OCI-LY3 (cell line): ENCODE results near the gene PTTG2.

ENCODE experiments used
- H2AFZ ChIP-seq: fragments of 200-600, 300-600 bp; shearing (Covaris generic); 2 replicates; pipeline ENCODE4 v1.6.0; 2014; ENCODE audit warnings: antibody characterized with exemption, low read depth, low read length
- H3K27ac ChIP-seq: fragments of 200-600, 300-600 bp; sonication (generic); 2 replicates; pipeline ENCODE4 v1.5.1; 2014; ENCODE audit warnings: mild to moderate bottlenecking, low read length, moderate library complexity, mixed read lengths
- H3K27me3 ChIP-seq: fragments of 200-600, 300-600 bp; sonication (generic); 2 replicates; pipeline ENCODE4 v1.6.1; 2014; ENCODE audit warnings: low read depth, low read length, mixed read lengths
- H3K36me3 ChIP-seq: fragments of 200-600, 300-600 bp; sonication (generic); replicated peaks from 2 replicates; pipeline ENCODE3; 2014; ENCODE audit warnings: low read depth, low read length, mixed read lengths
- H3K4me1 ChIP-seq: fragments of 300-600, 200-600 bp; sonication (generic); 2 replicates; pipeline ENCODE4 v1.6.1; 2014; ENCODE audit warnings: low read length, mixed read lengths
- H3K4me2 ChIP-seq: fragments of 200-600, 300-600 bp; sonication (generic); 2 replicates; pipeline ENCODE4 v1.6.1; 2014; ENCODE audit warnings: low read length, mixed read lengths
- H3K4me3 ChIP-seq: fragments of 300-600, 200-600 bp; sonication (generic); 2 replicates; pipeline ENCODE4 v1.5.1; 2014; ENCODE audit warnings: antibody characterized with exemption, mild to moderate bottlenecking, low read length, moderate library complexity
- H3K79me2 ChIP-seq: fragments of 300-600, 200-600 bp; shearing (Covaris generic); 2 replicates; pipeline ENCODE4 v1.6.1; 2014; ENCODE audit warnings: mild to moderate bottlenecking, low read length, mixed read lengths
- H3K9ac ChIP-seq: fragments of 300-600, 200-600 bp; shearing (Covaris generic); 2 replicates; pipeline ENCODE4 v1.6.0; 2014; ENCODE audit warnings: mild to moderate bottlenecking, low read length, moderate library complexity
- H3K9me3 ChIP-seq: fragments of 200-600, 300-600 bp; shearing (Covaris generic); 2 replicates; pipeline ENCODE4 v1.6.1; 2014; ENCODE audit warnings: low read length, mixed read lengths; ENCODE audit not compliant: insufficient read depth
- H4K20me1 ChIP-seq: fragments of 200-600, 300-600 bp; sonication (generic); 2 replicates; pipeline ENCODE4 v1.6.1; 2016; ENCODE audit warnings: low read length, mixed read lengths; ENCODE audit not compliant: insufficient read depth
- CTCF ChIP-seq: fragments of 200-600, 300-600 bp; sonication (generic); IDR thresholded peaks from 2 replicates; pipeline ENCODE4 v1.5.1; 2014; ENCODE audit warnings: antibody characterized with exemption, low read length, low read depth
- EZH2phosphoT487 ChIP-seq: fragments of 200-600 bp; shearing (Covaris generic); IDR thresholded peaks from 2 replicates; pipeline ENCODE4 v1.6.1; 2018; ENCODE audit warnings: antibody characterized with exemption, mixed run types, low read depth

The PTTG2 gene

GRCh38 chr4:37981425-37981824 is 21.2 kb downstream of the PTTG2 start:
- TF ChIP-seq CTCF (no peak), EZH2phosphoT487 (no peak)
- H4K20me1 ChIP-seq = peaks cover 43% of the 10 kb centered on the region
- peaks cover 21% of the 10 kb centered on the region for H3K4me1 ChIP-seq
- H3K9me3 ChIP-seq = no peaks in the 10 kb centered on the region
- H3K27me3 ChIP-seq = peaks cover 13% of the 10 kb centered on the region
- no peak overlapping the region for H3K4me2 ChIP-seq
- H3K36me3 ChIP-seq = no peaks in the 10 kb centered on the region
- H3K79me2 ChIP-seq = peaks cover 38% of the 10 kb centered on the region
- no peak overlapping the region for H3K4me3 ChIP-seq
- no peak overlapping the region for H2AFZ ChIP-seq
- H3K9ac ChIP-seq = no peak overlapping the region
- H3K27ac ChIP-seq = no peak overlapping the region

- no peak overlapping the region for H3K4me3 ChIP-seq
Observed at GRCh38 chr4:37981844-37982720, 21.9 kb downstream of the PTTG2 start.

GRCh38 chr4:37982736-37983135 is 22.5 kb downstream of the PTTG2 start:
- Histone ChIP-seq H3K36me3 (no peaks in the 10 kb centered on the region), H3K27me3 (peaks cover 13% of the 10 kb centered on the region), H2AFZ (no peak overlapping the region), H3K9ac (no peak overlapping the region), H3K4me2 (no peak overlapping the region), H3K27ac (no peak overlapping the region), H3K79me2 (peaks cover 38% of the 10 kb centered on the region), H4K20me1 (peaks cover 43% of the 10 kb centered on the region), H3K4me3 (no peak overlapping the region), H3K4me1 (peaks cover 17% of the 10 kb centered on the region), H3K9me3 (no peaks in the 10 kb centered on the region)
- TF ChIP-seq EZH2phosphoT487 (no peak), CTCF (no peak)

More at GRCh38 chr4:37981844-37982720, 21.9 kb downstream of the PTTG2 start:
- TF ChIP-seq EZH2phosphoT487 (no peak), CTCF (no peak)
- H3K27me3 ChIP-seq = peaks cover 13% of the 10 kb centered on the region
- H2AFZ ChIP-seq = no peak overlapping the region
- peaks cover 17% of the 10 kb centered on the region for H3K4me1 ChIP-seq
- H3K79me2 ChIP-seq = peaks cover 38% of the 10 kb centered on the region
- no peak overlapping the region for H3K9ac ChIP-seq
- peaks cover 43% of the 10 kb centered on the region for H4K20me1 ChIP-seq
- H3K36me3 ChIP-seq = no peaks in the 10 kb centered on the region
- no peak overlapping the region for H3K27ac ChIP-seq
- no peak overlapping the region for H3K4me2 ChIP-seq
- no peaks in the 10 kb centered on the region for H3K9me3 ChIP-seq

GRCh38 chr4:37983951-37984350 is 23.8 kb downstream of the PTTG2 start:
- Histone ChIP-seq H3K9me3 (no peaks in the 10 kb centered on the region), H3K27ac (no peak overlapping the region), H3K36me3 (no peaks in the 10 kb centered on the region), H3K9ac (no peak overlapping the region), H3K4me2 (no peak overlapping the region), H3K79me2 (peaks cover 43% of the 10 kb centered on the region), H3K4me1 (peaks cover 7% of the 10 kb centered on the region), H4K20me1 (peaks cover 50% of the 10 kb centered on the region), H2AFZ (no peak overlapping the region), H3K4me3 (no peak overlapping the region), H3K27me3 (peaks cover 13% of the 10 kb centered on the region)
- no peak for TF ChIP-seq CTCF
- no peak for TF ChIP-seq EZH2phosphoT487
